HepG2 (cell line): ENCODE measurements around the gene EPB42. TPM values are rescaled to one million over a fixed set of nuclear protein-coding genes. Genes with fewer than 3 reads are reported as not detected.

Experiments
- ATAC-seq: fragments of 200-7000 bp; cut with Tn5 transposase; 3 replicates; pipeline ENCODE4 v1.9.1; 2020; ENCODE audit warnings: mild to moderate bottlenecking, moderate library complexity
- BruUV-seq: library from RNA; stranded (reverse); fragments of 400-500 nt; replicated peaks from 2 replicates; lab custom pipeline; 2021; lab: Mats Ljungman, UMichigan
- CTCF ChIA-PET: fragments of 300-600 bp; formaldehyde crosslinking; extraction: SDS; loops from one replicate; lab custom pipeline; 2021; ENCODE audit warnings: low total read pairs, inconsistent platforms, low intra/inter-chr PET ratio; lab: Yijun Ruan, JAX
- POLR2A ChIA-PET: fragments of 350-600 bp; sonication (Branson Sonifier 250); formaldehyde crosslinking; loops from one replicate; lab custom pipeline; 2020; ENCODE audit warnings: antibody characterized with exemption, inconsistent platforms; lab: Yijun Ruan, JAX
- DNase-seq: peaks from one replicate; pipeline ENCODE4 v3.0.0-alpha.2; 2015; ENCODE audit warnings: low spot score
- FAIRE-seq: peaks from 3 replicates; lab custom pipeline; 2011; peaks lifted over from hg19 to GRCh38; lab: Jason Lieb, UNC
- H2AFZ ChIP-seq: one replicate; pipeline ENCODE4 v1.6.1; 2011; ENCODE audit warnings: low read length, inconsistent platforms
- H3K27ac ChIP-seq: fragments of 300-600 bp; 3 replicates; pipeline ENCODE4 v1.8.0; 2011; ENCODE audit warnings: mixed run types, mild to moderate bottlenecking, mixed read lengths, low read length, inconsistent platforms; ENCODE audit not compliant: insufficient read depth; ENCODE audit errors: extremely low read length
- H3K27me3 ChIP-seq, 2 experiments: fragments of 200-600 bp in 1 of 2; 2 replicates in 1 of 2; 3 replicates in 1 of 2; pipeline versions ENCODE4 v1.6.0 to v1.8.0; 2011; ENCODE audit warnings: low read length in 2 of 2, mild to moderate bottlenecking in 2 of 2, moderate library complexity in 2 of 2, inconsistent platforms in 1 of 2; ENCODE audit not compliant: insufficient read depth in 2 of 2, control insufficient read depth in 1 of 2
- H3K36me3 ChIP-seq, 2 experiments: fragments of 200-600 bp in 1 of 2; replicated peaks in 1 of 2; 2 replicates in 1 of 2; 3 replicates in 1 of 2; pipeline versions ENCODE4 v1.5.1 to v1.8.0; 2011; ENCODE audit warnings: low read length in 2 of 2, inconsistent platforms in 1 of 2; ENCODE audit not compliant: insufficient read depth in 2 of 2, control insufficient read depth in 1 of 2
- H3K4me1 ChIP-seq: 2 replicates; pipeline ENCODE4 v1.5.1; 2012; ENCODE audit warnings: low read length, inconsistent platforms; ENCODE audit not compliant: insufficient read depth
- H3K4me2 ChIP-seq: 2 replicates; pipeline ENCODE4 v1.6.0; 2011; ENCODE audit warnings: low read depth, low read length, inconsistent platforms
- H3K4me3 ChIP-seq, 3 experiments: fragments of 200-600 bp in 1 of 3; sonication (generic), shearing (Covaris generic) in 1 of 3; replicated peaks in 1 of 3; 2 replicates each; pipeline ENCODE4 v1.5.1; 2011 to 2016; ENCODE audit warnings: low read length in 3 of 3, inconsistent platforms in 2 of 3, low read depth in 2 of 3, mild to moderate bottlenecking in 2 of 3, control low read depth in 1 of 3, mixed read lengths in 1 of 3; ENCODE audit not compliant: insufficient read depth in 1 of 3
- H3K79me2 ChIP-seq: one replicate; pipeline ENCODE4 v1.6.1; 2011; ENCODE audit warnings: low read length, inconsistent platforms; ENCODE audit not compliant: insufficient read depth
- H3K9ac ChIP-seq: 2 replicates; pipeline ENCODE4 v1.6.0; 2011; ENCODE audit warnings: mild to moderate bottlenecking, low read depth, low read length, inconsistent platforms; ENCODE audit not compliant: insufficient read depth
- H3K9me3 ChIP-seq: 2 replicates; pipeline ENCODE4 v1.5.1; 2012; ENCODE audit warnings: mild to moderate bottlenecking, low read length
- H4K20me1 ChIP-seq: 2 replicates; pipeline ENCODE4 v1.6.0; 2011; ENCODE audit warnings: inconsistent platforms, mild to moderate bottlenecking, low read length, moderate library complexity; ENCODE audit not compliant: insufficient read depth
- EP300 ChIP-seq, 3 experiments: sonication (generic) in 1 of 3; formaldehyde crosslinking in 1 of 3; IDR thresholded peaks; 2 replicates each; pipeline versions ENCODE4 v1.5.1 to v1.6.1; 2011 to 2020; ENCODE audit warnings: low read depth in 2 of 3, low read length in 2 of 3, borderline replicate concordance in 1 of 3, improper control_type of control experiment in 1 of 3, mild to moderate bottlenecking in 1 of 3, missing genetic modification reagents in 1 of 3, moderate library complexity in 1 of 3
- FOXP1 ChIP-seq, 2 experiments: fragments of 450-650 bp in 1 of 2; IDR thresholded peaks; 2 replicates each; pipeline ENCODE4 v1.6.1; 2017 to 2018; ENCODE audit warnings: antibody characterized with exemption in 1 of 2
- HMGXB4 ChIP-seq, 2 experiments: sonication (generic) in 1 of 2; formaldehyde crosslinking in 1 of 2; IDR thresholded peaks; 2 replicates each; pipeline versions ENCODE4 v1.4.0 to v1.6.1; 2018 to 2020; ENCODE audit warnings: missing genetic modification reagents in 2 of 2, borderline replicate concordance in 1 of 2, low read depth in 1 of 2, mild to moderate bottlenecking in 1 of 2, missing biosample characterization in 1 of 2
- KLF15 ChIP-seq: sonication (generic); formaldehyde crosslinking; IDR thresholded peaks from 2 replicates; pipeline ENCODE4 v1.8.1; 2023; ENCODE audit warnings: borderline replicate concordance, mild to moderate bottlenecking, inconsistent platforms, missing genetic modification reagents, mixed read lengths
- NBN ChIP-seq: fragments of 450-650 bp; conservative IDR thresholded peaks from 2 replicates; pipeline ENCODE4 v1.6.1; 2017
- TCF12 ChIP-seq, 2 experiments: fragments of 450-650 bp in 1 of 2; sonication (generic) in 1 of 2; formaldehyde crosslinking in 1 of 2; IDR thresholded peaks; 2 replicates each; pipeline versions ENCODE4 v1.6.1 to v1.8.0; 2017 to 2022; ENCODE audit warnings: antibody characterized with exemption in 1 of 2, mild to moderate bottlenecking in 1 of 2, missing genetic modification reagents in 1 of 2, moderate library complexity in 1 of 2
- THRA ChIP-seq: sonication (generic); formaldehyde crosslinking; IDR thresholded peaks from 2 replicates; pipeline ENCODE4 v1.4.0; 2020; ENCODE audit warnings: missing genetic modification reagents, borderline replicate concordance
- UBTF ChIP-seq: sonication (generic); formaldehyde crosslinking; IDR thresholded peaks from 2 replicates; pipeline ENCODE4 v1.4.0; 2020; ENCODE audit warnings: mild to moderate bottlenecking, missing genetic modification reagents
- YEATS2 ChIP-seq: sonication (generic); formaldehyde crosslinking; IDR thresholded peaks from 2 replicates; pipeline ENCODE4 v1.4.0; 2020; ENCODE audit warnings: missing genetic modification reagents, borderline replicate concordance
- ZNF543 ChIP-seq: sonication (generic); formaldehyde crosslinking; IDR thresholded peaks from 2 replicates; pipeline ENCODE4 v1.4.0; 2020; ENCODE audit warnings: mild to moderate bottlenecking, missing genetic modification reagents
- ZNF567 ChIP-seq: sonication (generic); formaldehyde crosslinking; IDR thresholded peaks from 2 replicates; pipeline ENCODE4 v1.8.1; 2023; ENCODE audit warnings: mild to moderate bottlenecking, missing genetic modification reagents, borderline replicate concordance
- WGBS: methylation state at CpG from one replicate; pipeline ENCODE4 v1.1.6; 2017; ENCODE audit warnings: low lambda C conversion rate; 5-methylcytosine and 5-hydroxymethylcytosine counted together
- in situ Hi-C: cut with HindIII; loops from 2 replicates; pipeline ENCODE4 v1.10.0; 2017; ENCODE audit warnings: low pct_unique_long_range_greater_than_20kb; ENCODE audit not compliant: extremely low pct_ligation_motif_present
- intact Hi-C: fragments of 100-400 bp; cut with micrococcal nuclease; formaldehyde crosslinking; loops from one replicate; pipeline ENCODE4 v1.10.0; 2022; ENCODE audit not compliant: unreplicated experiment
- polyA plus RNA-seq, 8 experiments: library from polyadenylated mRNA; depleted of rRNA in 3 of 8; stranded (reverse) in 7 of 8; unstranded in 1 of 8; fragments of >200 nt; fragmentation: Illumina TruSeq in 4 of 8; extraction: Trizol in 4 of 8; gene quantifications; 2 replicates each; pipeline versions ENCODE4 v1.2.1 to v1.2.3, GENCODE V29; 2011 to 2016; ENCODE audit warnings: low read depth in 4 of 8, missing spikeins in 1 of 8, mixed read lengths in 1 of 8; ENCODE audit not compliant: insufficient read depth in 1 of 8
- total RNA-seq, 5 experiments: library from RNA; depleted of rRNA; stranded (reverse); fragments of >200 nt; fragmentation: Illumina TruSeq; extraction: Trizol; gene quantifications; 2 replicates each; pipeline ENCODE4 v1.2.3, GENCODE V29; 2016; ENCODE audit warnings: low read depth in 1 of 5

The EPB42 gene
- total and polyA plus RNA-seq, 2 of the 13 experiments (the other 11 are each of a cell fraction or from before 2014, with no cell fraction given), result not detected

GRCh38 chr15:43210807-43211206, 10.0 kb downstream of the EPB42 start:
- in situ Hi-C loops, result loop anchor here (25.0 kb wide), 1 partner anchor 499 kb away; no protein-coding TSS in a partner anchor
- Histone ChIP-seq H3K36me3 (no peaks in the 10 kb centered on the region), H3K79me2 (no peaks in the 10 kb centered on the region), H3K27me3 (peaks cover 1 to 61% of the 10 kb centered on the region in 2 experiments; a peak in 3 of 5 replicates), H4K20me1 (no peaks in the 10 kb centered on the region), H2AFZ (no peak overlapping the region), H3K4me3 (no peak overlapping the region), H3K9me3 (no peaks in the 10 kb centered on the region), H3K4me2 (no peak overlapping the region), H3K4me1 (no peaks in the 10 kb centered on the region), H3K9ac (no peak overlapping the region), H3K27ac (no peak overlapping the region)
- no peak for DNase-seq
- ChIA-PET POLR2A (no interaction called here), CTCF (interaction anchor here (1.8 kb wide), 1 partner anchor 75 kb away, joined by 11 read pairs; no protein-coding TSS in a partner anchor)
- peak; percentile 15 for ATAC-seq
- no peak for TF ChIP-seq YEATS2
- no peak for TF ChIP-seq ZNF543
- TF ChIP-seq NBN, result no peak
- TF ChIP-seq FOXP1 (IDR thresholded peaks at IDR 0.05), result no peak
- no peak for TF ChIP-seq FOXP1 (CRISPR knock-in tag; IDR thresholded peaks at IDR 0.05)
- TF ChIP-seq TCF12 (IDR thresholded peaks at IDR 0.05), result no peak
- no peak for TF ChIP-seq TCF12 (CRISPR knock-in tag; IDR thresholded peaks at IDR 0.05)
- no peak for TF ChIP-seq ZNF567 (CRISPR knock-in tag)
- no peak for TF ChIP-seq HMGXB4 (CRISPR knock-in tag; IDR thresholded peaks at IDR 0.05; ENCODE audit: borderline replicate concordance in 1 of 2, low read depth in 1 of 2)
- TF ChIP-seq EP300 (IDR thresholded peaks at IDR 0.05; ENCODE audit: low read depth in 2 of 2, low read length in 2 of 2), result no peak
- TF ChIP-seq EP300 (CRISPR knock-in tag; IDR thresholded peaks at IDR 0.05; ENCODE audit: borderline replicate concordance), result no peak
- TF ChIP-seq UBTF, result no peak
- TF ChIP-seq KLF15 (CRISPR knock-in tag), result no peak
- TF ChIP-seq THRA (CRISPR knock-in tag), result no peak
- intact Hi-C loops, result no loop called here
- no peak for FAIRE-seq
- no TSS peak for BruUV-seq
- WGBS, result 14% methylated on average over 9 of the region's 9 CpGs
